Activated gamma-delta T cell treated with Interleukin-2 at 50 U/mL for 16 hours (primary cell): ENCODE data around the gene KRT78.

Source experiments
- DNase-seq: peaks from one replicate; pipeline ENCODE4 v3.0.0-alpha.2; 2020

Gene KRT78

GRCh38 chr12:52794479-52795331, 54.1 kb downstream of the KRT78 start:
- no peak for DNase-seq

GRCh38 chr12:52792185-52793029, 56.4 kb downstream of the KRT78 start:
- DNase-seq, result no peak

GRCh38 chr12:52791271-52792184, 57.3 kb downstream of the KRT78 start:
- DNase-seq, result no peak

GRCh38 chr12:52790427-52791270, 58.1 kb downstream of the KRT78 start:
- no peak for DNase-seq

- DNase-seq, result no peak
These were observed 59.0 kb downstream of the KRT78 start for GRCh38 chr12:52789637-52790426.

GRCh38 chr12:52788876-52789636, 59.7 kb downstream of the KRT78 start:
- DNase-seq, result no peak

- no peak for DNase-seq
These were observed 60.5 kb downstream of the KRT78 start for GRCh38 chr12:52788192-52788875.
